Mesendoderm (in vitro differentiated cells): ENCODE measurements around the gene STIM2.

Experiments
- DNase-seq: peaks from one replicate; pipeline ENCODE4 v3.0.0; 2013
- H2AK5ac ChIP-seq: 2 replicates; pipeline ENCODE4 v1.6.1; 2013; ENCODE audit warnings: low read length, inconsistent platforms
- H2BK120ac ChIP-seq: 2 replicates; pipeline ENCODE4 v1.6.1; 2013; ENCODE audit warnings: low read depth, mild to moderate bottlenecking, low read length, moderate library complexity, mixed read lengths
- H2BK15ac ChIP-seq: replicated peaks from 2 replicates; pipeline ENCODE4 v1.6.1; 2013; ENCODE audit warnings: low read depth, mild to moderate bottlenecking, moderate library complexity
- H2BK5ac ChIP-seq: 2 replicates; pipeline ENCODE4 v1.6.1; 2013; ENCODE audit warnings: low read length, inconsistent platforms
- H3K18ac ChIP-seq: 2 replicates; pipeline ENCODE4 v1.6.1; 2013; ENCODE audit warnings: mild to moderate bottlenecking, low read length, mixed read lengths
- H3K23ac ChIP-seq: one replicate; pipeline ENCODE4 v1.6.1; 2013; ENCODE audit warnings: low read length
- H3K27ac ChIP-seq: 2 replicates; pipeline ENCODE4 v1.5.1; 2013; ENCODE audit warnings: low read depth, mild to moderate bottlenecking, inconsistent platforms, low read length, moderate library complexity
- H3K27me3 ChIP-seq: 2 replicates; pipeline ENCODE4 v1.6.1; 2013; ENCODE audit warnings: low read length, control low read depth, mild to moderate bottlenecking, inconsistent platforms; ENCODE audit not compliant: insufficient read depth, poor library complexity
- H3K36me3 ChIP-seq: 2 replicates; pipeline ENCODE4 v1.6.1; 2013; ENCODE audit warnings: low read length, inconsistent platforms; ENCODE audit not compliant: control insufficient read depth, insufficient read depth
- H3K4ac ChIP-seq: one replicate; pipeline ENCODE4 v1.6.1; 2013; ENCODE audit warnings: low read depth, mild to moderate bottlenecking, low read length, moderate library complexity
- H3K4me1 ChIP-seq: 2 replicates; pipeline ENCODE4 v1.6.1; 2013; ENCODE audit warnings: low read depth, low read length, inconsistent platforms; ENCODE audit not compliant: control insufficient read depth
- H3K4me2 ChIP-seq: 2 replicates; pipeline ENCODE4 v1.6.1; 2013; ENCODE audit warnings: low read length
- H3K4me3 ChIP-seq: 2 replicates; pipeline ENCODE4 v1.5.1; 2013; ENCODE audit warnings: mild to moderate bottlenecking, low read length
- H3K56ac ChIP-seq: one replicate; pipeline ENCODE4 v1.6.1; 2013; ENCODE audit warnings: low read length
- H3K79me1 ChIP-seq: 2 replicates; pipeline ENCODE4 v1.6.1; 2013; ENCODE audit warnings: low read length, inconsistent platforms
- H3K79me2 ChIP-seq: 2 replicates; pipeline ENCODE4 v1.6.1; 2013; ENCODE audit warnings: mild to moderate bottlenecking, low read length; ENCODE audit not compliant: control insufficient read depth, insufficient read depth
- H3K9ac ChIP-seq: 2 replicates; pipeline ENCODE4 v1.6.1; 2013; ENCODE audit warnings: low read length, inconsistent platforms
- H4K5ac ChIP-seq: one replicate; pipeline ENCODE4 v1.6.1; 2013; ENCODE audit warnings: low read length
- H4K8ac ChIP-seq: one replicate; pipeline ENCODE4 v1.6.1; 2013; ENCODE audit warnings: low read depth, mild to moderate bottlenecking, control low read depth, low read length, moderate library complexity
- WGBS: extraction: QIAGEN DNeasy Blood & Tissue Kit; methylation state at CpG from one replicate; pipeline ENCODE4 v1.1.7; 2013; ENCODE audit warnings: low lambda C conversion rate, missing lambda C conversion rate; ENCODE audit not compliant: insufficient coverage; ENCODE audit errors: extremely low coverage; 5-methylcytosine and 5-hydroxymethylcytosine counted together

The STIM2 gene

GRCh38 chr4:26885912-26886274 lies 25.3 kb downstream of the STIM2 start:
- H3K4me1 ChIP-seq, result peaks cover 3% of the 10 kb centered on the region
- H3K79me1 ChIP-seq, result peaks cover 21% of the 10 kb centered on the region
- H3K9ac ChIP-seq, result no peak overlapping the region
- no peak overlapping the region for H2BK5ac ChIP-seq
- no peak overlapping the region for H3K27ac ChIP-seq
- no peak overlapping the region for H4K8ac ChIP-seq
- no peak for DNase-seq
- H2BK15ac ChIP-seq, result no peak overlapping the region
- no peak overlapping the region for H4K5ac ChIP-seq
- no peak overlapping the region for H3K18ac ChIP-seq
- peaks cover 24% of the 10 kb centered on the region for H3K79me2 ChIP-seq
- H3K4me3 ChIP-seq, result no peak overlapping the region
- H2AK5ac ChIP-seq, result no peak overlapping the region
- H3K23ac ChIP-seq, result no peak overlapping the region
- no peak overlapping the region for H3K4me2 ChIP-seq
- no peaks in the 10 kb centered on the region for H3K36me3 ChIP-seq
- H3K4ac ChIP-seq, result no peak overlapping the region
- no peak overlapping the region for H2BK120ac ChIP-seq
- WGBS, result no CpG with 5 or more reads among the region's 2 CpGs
- no peaks in the 10 kb centered on the region for H3K27me3 ChIP-seq
- no peak overlapping the region for H3K56ac ChIP-seq

GRCh38 chr4:26887143-26887542 lies 26.5 kb downstream of the STIM2 start:
- peaks cover 3% of the 10 kb centered on the region for H3K4me1 ChIP-seq
- H2BK120ac ChIP-seq, result no peak overlapping the region
- H3K36me3 ChIP-seq, result no peaks in the 10 kb centered on the region
- no peak overlapping the region for H3K23ac ChIP-seq
- no peak overlapping the region for H3K4me3 ChIP-seq
- H3K9ac ChIP-seq, result no peak overlapping the region
- H2AK5ac ChIP-seq, result no peak overlapping the region
- no peak overlapping the region for H4K8ac ChIP-seq
- H2BK5ac ChIP-seq, result no peak overlapping the region
- peaks cover 24% of the 10 kb centered on the region for H3K79me1 ChIP-seq
- H4K5ac ChIP-seq, result no peak overlapping the region
- no peak overlapping the region for H3K27ac ChIP-seq
- H3K56ac ChIP-seq, result no peak overlapping the region
- no peaks in the 10 kb centered on the region for H3K27me3 ChIP-seq
- WGBS, result no CpG with 5 or more reads among the region's 3 CpGs
- H3K4ac ChIP-seq, result no peak overlapping the region
- no peak overlapping the region for H2BK15ac ChIP-seq
- DNase-seq, result no peak
- H3K79me2 ChIP-seq, result peaks cover 23% of the 10 kb centered on the region
- no peak overlapping the region for H3K18ac ChIP-seq
- no peak overlapping the region for H3K4me2 ChIP-seq

GRCh38 chr4:26887809-26888208 lies 27.2 kb downstream of the STIM2 start:
- Histone ChIP-seq H2AK5ac (no peak overlapping the region), H2BK120ac (no peak overlapping the region)

GRCh38 chr4:26889356-26889755 lies 28.7 kb downstream of the STIM2 start:
- H4K8ac ChIP-seq, result no peak overlapping the region
- WGBS, result no CpG with 5 or more reads among the region's 3 CpGs
- no peak overlapping the region for H2AK5ac ChIP-seq
- no peak overlapping the region for H2BK120ac ChIP-seq
- no peak overlapping the region for H3K4me3 ChIP-seq
- no peak overlapping the region for H3K27ac ChIP-seq
- no peak overlapping the region for H3K4me2 ChIP-seq
- H2BK5ac ChIP-seq, result no peak overlapping the region
- H3K79me2 ChIP-seq, result peaks cover 19% of the 10 kb centered on the region
- no peak overlapping the region for H3K23ac ChIP-seq
- no peak overlapping the region for H2BK15ac ChIP-seq
- no peaks in the 10 kb centered on the region for H3K36me3 ChIP-seq
- H3K27me3 ChIP-seq, result no peaks in the 10 kb centered on the region
- H3K4me1 ChIP-seq, result no peaks in the 10 kb centered on the region
- no peak overlapping the region for H3K18ac ChIP-seq
- no peak overlapping the region for H3K56ac ChIP-seq
- no peak for DNase-seq
- H3K79me1 ChIP-seq, result peaks cover 18% of the 10 kb centered on the region
- no peak overlapping the region for H3K9ac ChIP-seq
- H3K4ac ChIP-seq, result no peak overlapping the region
- H4K5ac ChIP-seq, result no peak overlapping the region

More at GRCh38 chr4:26887809-26888208, 27.2 kb downstream of the STIM2 start:
- no CpG with 5 or more reads among the region's 2 CpGs for WGBS
- Histone ChIP-seq H3K4ac (no peak overlapping the region), H3K4me3 (no peak overlapping the region), H3K4me2 (no peak overlapping the region), H4K5ac (no peak overlapping the region), H3K36me3 (no peaks in the 10 kb centered on the region), H3K27ac (no peak overlapping the region), H3K4me1 (peaks cover 3% of the 10 kb centered on the region), H3K9ac (no peak overlapping the region), H3K18ac (no peak overlapping the region), H3K56ac (no peak overlapping the region), H3K79me2 (peaks cover 20% of the 10 kb centered on the region), H2BK5ac (no peak overlapping the region), H2BK15ac (no peak overlapping the region), H3K23ac (no peak overlapping the region), H3K79me1 (peaks cover 21% of the 10 kb centered on the region), H4K8ac (no peak overlapping the region), H3K27me3 (no peaks in the 10 kb centered on the region)
- no peak for DNase-seq

GRCh38 chr4:26891054-26891453 lies 30.4 kb downstream of the STIM2 start:
- Histone ChIP-seq H2BK5ac (no peak overlapping the region), H3K4me1 (no peaks in the 10 kb centered on the region), H3K36me3 (no peaks in the 10 kb centered on the region), H2BK15ac (no peak overlapping the region), H3K79me1 (peaks cover 21% of the 10 kb centered on the region), H3K9ac (no peak overlapping the region), H2BK120ac (no peak overlapping the region), H3K56ac (no peak overlapping the region), H3K79me2 (peaks cover 15% of the 10 kb centered on the region), H4K8ac (no peak overlapping the region), H2AK5ac (no peak overlapping the region), H3K27me3 (no peaks in the 10 kb centered on the region), H3K4ac (no peak overlapping the region), H3K4me3 (no peak overlapping the region), H3K18ac (no peak overlapping the region), H3K27ac (no peak overlapping the region), H3K23ac (no peak overlapping the region), H3K4me2 (no peak overlapping the region), H4K5ac (no peak overlapping the region)
- DNase-seq, result no peak

- no peak overlapping the region for H3K56ac ChIP-seq
- no peak for DNase-seq
- no peak overlapping the region for H3K4me3 ChIP-seq
- H3K18ac ChIP-seq, result no peak overlapping the region
- H3K9ac ChIP-seq, result no peak overlapping the region
- H2BK120ac ChIP-seq, result no peak overlapping the region
- no peaks in the 10 kb centered on the region for H3K4me1 ChIP-seq
- no peak overlapping the region for H2BK15ac ChIP-seq
- WGBS, result no CpG with 5 or more reads among the region's 6 CpGs
- no peak overlapping the region for H2AK5ac ChIP-seq
- no peak overlapping the region for H3K27ac ChIP-seq
- H3K36me3 ChIP-seq, result no peaks in the 10 kb centered on the region
- no peak overlapping the region for H3K4ac ChIP-seq
- H3K79me1 ChIP-seq, result peaks cover 17% of the 10 kb centered on the region
- no peak overlapping the region for H4K8ac ChIP-seq
- H3K4me2 ChIP-seq, result no peak overlapping the region
- no peak overlapping the region for H3K23ac ChIP-seq
- H4K5ac ChIP-seq, result no peak overlapping the region
- H2BK5ac ChIP-seq, result no peak overlapping the region
- H3K79me2 ChIP-seq, result peaks cover 11% of the 10 kb centered on the region
- no peaks in the 10 kb centered on the region for H3K27me3 ChIP-seq
These were observed 31.2 kb downstream of the STIM2 start for GRCh38 chr4:26891867-26892266.
